Right atrium auricular region (tissue), 2 donors: Measurements from ENCODE around the gene METTL6. TPM values are rescaled to one million over a fixed set of nuclear protein-coding genes. Genes with fewer than 3 reads are reported as not detected.

Experiments
- DNase-seq: peaks from one replicate; pipeline ENCODE4 v3.0.0-alpha.2; 2019; ENCODE audit warnings: low spot score
- H3K27ac ChIP-seq, 2 donors: fragments of 200-600 bp; sonication (generic); 1 replicate in 1 of 2; 2 replicates in 1 of 2; pipeline ENCODE4 v1.5.1; 2016 to 2019
- H3K27me3 ChIP-seq, 2 donors: fragments of 200-600 bp; sonication (generic); one replicate each; pipeline versions ENCODE4 v1.5.1 to v1.6.0; 2017 to 2019
- H3K36me3 ChIP-seq: fragments of 200-600 bp; sonication (generic); one replicate; pipeline ENCODE4 v1.5.1; 2016
- H3K4me1 ChIP-seq, 2 donors: fragments of 200-600 bp; sonication (generic); one replicate each; pipeline versions ENCODE4 v1.5.1 to v1.6.0; 2017 to 2019
- H3K4me3 ChIP-seq, 2 donors: fragments of 200-600 bp; sonication (generic); 1 replicate in 1 of 2; 2 replicates in 1 of 2; pipeline ENCODE4 v1.5.1; 2017 to 2019; ENCODE audit warnings: mild to moderate bottlenecking in 1 of 2, moderate library complexity in 1 of 2
- H3K9me3 ChIP-seq, 2 donors: fragments of 200-600 bp; sonication (generic); one replicate each; pipeline ENCODE4 v1.5.1; 2019
- total RNA-seq, 2 donors: library from RNA; depleted of rRNA; stranded (reverse); fragments of >200 nt; gene quantifications; one replicate each; pipeline ENCODE4 v1.1.0, GENCODE V29; 2016
- TF ChIP-seq, protein P1 (sequence below), 2 donors: fragments of 200-600 bp; sonication (generic); IDR thresholded peaks; one replicate each; pipeline ENCODE4 v1.5.1; 2019; ENCODE audit warnings: antibody characterized with exemption in 2 of 2

The METTL6 gene
- total RNA-seq, 2 donors from 2014 or later: 6.3 to 7.8 TPM

DNA sequence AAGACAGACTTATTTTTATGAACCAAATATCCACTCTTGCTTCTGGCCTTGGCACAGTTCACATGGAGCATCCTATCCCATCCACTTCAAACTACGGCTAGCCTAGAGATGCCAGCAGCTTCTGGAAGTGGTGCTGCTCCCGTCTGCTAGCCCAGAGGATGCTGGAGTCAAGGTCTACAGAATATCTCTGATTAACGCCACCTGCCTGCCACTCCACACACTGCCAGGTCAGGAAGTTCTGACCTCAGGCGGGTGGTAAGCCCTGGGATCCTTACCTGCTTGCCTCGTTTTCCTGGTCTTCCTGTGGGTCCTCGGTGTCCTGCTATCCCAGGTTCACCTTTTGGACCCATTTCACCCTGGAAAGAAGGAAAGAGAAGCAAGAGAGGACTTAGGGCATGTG, 42.9 kb upstream of the METTL6 start:
- Histone ChIP-seq H3K4me1 (no peaks in the 10 kb centered on the region), H3K9me3 (no peaks in the 10 kb centered on the region), H3K27me3 (no peaks in the 10 kb centered on the region), H3K27ac (no peak overlapping the region), H3K4me3 (no peak overlapping the region), H3K36me3 (no peaks in the 10 kb centered on the region)
- TF ChIP-seq, protein P1, sequence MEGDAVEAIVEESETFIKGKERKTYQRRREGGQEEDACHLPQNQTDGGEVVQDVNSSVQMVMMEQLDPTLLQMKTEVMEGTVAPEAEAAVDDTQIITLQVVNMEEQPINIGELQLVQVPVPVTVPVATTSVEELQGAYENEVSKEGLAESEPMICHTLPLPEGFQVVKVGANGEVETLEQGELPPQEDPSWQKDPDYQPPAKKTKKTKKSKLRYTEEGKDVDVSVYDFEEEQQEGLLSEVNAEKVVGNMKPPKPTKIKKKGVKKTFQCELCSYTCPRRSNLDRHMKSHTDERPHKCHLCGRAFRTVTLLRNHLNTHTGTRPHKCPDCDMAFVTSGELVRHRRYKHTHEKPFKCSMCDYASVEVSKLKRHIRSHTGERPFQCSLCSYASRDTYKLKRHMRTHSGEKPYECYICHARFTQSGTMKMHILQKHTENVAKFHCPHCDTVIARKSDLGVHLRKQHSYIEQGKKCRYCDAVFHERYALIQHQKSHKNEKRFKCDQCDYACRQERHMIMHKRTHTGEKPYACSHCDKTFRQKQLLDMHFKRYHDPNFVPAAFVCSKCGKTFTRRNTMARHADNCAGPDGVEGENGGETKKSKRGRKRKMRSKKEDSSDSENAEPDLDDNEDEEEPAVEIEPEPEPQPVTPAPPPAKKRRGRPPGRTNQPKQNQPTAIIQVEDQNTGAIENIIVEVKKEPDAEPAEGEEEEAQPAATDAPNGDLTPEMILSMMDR (IDR thresholded peaks at IDR 0.05): no peak
- DNase-seq: no peak

GRCh38 chr3:15467227-15468181, 40.2 kb upstream of the METTL6 start:
- Histone ChIP-seq H3K4me3 (no peak overlapping the region), H3K27me3 (no peaks in the 10 kb centered on the region), H3K4me1 (no peaks in the 10 kb centered on the region), H3K9me3 (no peaks in the 10 kb centered on the region), H3K27ac (no peak overlapping the region), H3K36me3 (peaks cover 7% of the 10 kb centered on the region)
- TF ChIP-seq, protein P1 (IDR thresholded peaks at IDR 0.05): no peak
- DNase-seq: no peak

DNA sequence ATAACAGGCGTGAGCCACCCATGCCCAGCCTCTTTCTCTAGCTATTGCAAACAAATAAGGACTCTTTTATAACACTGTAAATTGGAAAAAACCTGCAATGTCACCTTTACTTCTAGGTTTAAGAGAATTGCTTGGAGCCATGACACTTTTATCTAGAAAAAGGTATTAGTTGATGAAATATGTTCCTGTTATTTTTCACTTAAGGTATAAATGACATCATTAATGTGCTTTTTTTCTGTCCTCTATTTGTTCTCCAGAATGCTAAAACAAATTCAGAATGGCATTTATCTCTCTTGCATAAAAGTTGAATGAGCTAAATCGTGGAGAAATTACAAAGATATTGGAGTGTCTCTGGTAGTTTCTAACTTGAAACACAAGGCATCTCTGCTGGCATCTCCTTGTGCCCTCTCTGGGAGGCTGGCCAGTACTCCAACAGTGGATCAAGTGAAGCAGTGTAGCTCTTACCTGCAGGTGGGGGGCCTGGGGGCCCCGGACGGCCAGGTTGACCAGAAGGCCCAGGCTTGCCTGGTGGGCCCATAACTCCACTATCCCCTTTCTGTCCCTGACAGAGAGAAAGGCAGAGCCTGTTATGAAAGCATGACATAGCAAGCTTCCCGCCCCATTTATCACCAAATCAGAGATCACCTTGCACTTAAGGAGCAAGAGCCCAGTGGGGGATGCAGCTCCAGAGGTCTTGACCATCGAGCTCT, 38.7 kb upstream of the METTL6 start:
- Histone ChIP-seq H3K36me3 (peaks cover 7% of the 10 kb centered on the region), H3K27me3 (no peaks in the 10 kb centered on the region), H3K4me3 (no peak overlapping the region), H3K27ac (no peak overlapping the region), H3K9me3 (no peaks in the 10 kb centered on the region), H3K4me1 (no peaks in the 10 kb centered on the region)
- no peak for DNase-seq
- TF ChIP-seq, protein P1 (IDR thresholded peaks at IDR 0.05): no peak

GRCh38 chr3:15462451-15462850, 35.1 kb upstream of the METTL6 start:
- no peak for DNase-seq
- Histone ChIP-seq H3K27me3 (no peaks in the 10 kb centered on the region), H3K27ac (no peak overlapping the region), H3K36me3 (peaks cover 7% of the 10 kb centered on the region), H3K4me1 (no peaks in the 10 kb centered on the region), H3K4me3 (no peak overlapping the region), H3K9me3 (no peaks in the 10 kb centered on the region)
- TF ChIP-seq, protein P1 (IDR thresholded peaks at IDR 0.05): no peak

GRCh38 chr3:15460891-15461531, 33.7 kb upstream of the METTL6 start:
- no peak for DNase-seq
- no peak overlapping the region for H3K27ac ChIP-seq
- no peaks in the 10 kb centered on the region for H3K4me1 ChIP-seq
- TF ChIP-seq, protein P1 (IDR thresholded peaks at IDR 0.05): no peak
- H3K4me3 ChIP-seq: no peak overlapping the region
- no peaks in the 10 kb centered on the region for H3K27me3 ChIP-seq
- no peaks in the 10 kb centered on the region for H3K9me3 ChIP-seq
- peaks cover 7% of the 10 kb centered on the region for H3K36me3 ChIP-seq
